ENCODE measurements around the gene IKZF3. TPM values are rescaled to one million over a fixed set of nuclear protein-coding genes. Genes with fewer than 3 reads are reported as not detected.

Gene IKZF3
- total and polyA plus RNA-seq, 7 donors: under 0.01 to 12.3 (median 0.36) TPM

GRCh38 chr17:39846205-39846604 is 17.9 kb downstream of the IKZF3 start:
- intact Hi-C loops (cut with DNase I): no loop called here
- 59 to 79% methylated on average over 4 of the region's 4 CpGs for WGBS, 2 donors
- peaks cover 0 to 41% (median 4%) of the 10 kb centered on the region in 3 donors for H3K27me3 ChIP-seq

GRCh38 chr17:39845052-39845846 is 18.9 kb downstream of the IKZF3 start:
- intact Hi-C loops (cut with DNase I): no loop called here
- no peak overlapping the region for H3K27ac ChIP-seq
- TF ChIP-seq EP300 (IDR thresholded peaks at IDR 0.05): no peak
- TF ChIP-seq POLR2A (IDR thresholded peaks at IDR 0.05): no peak
- no peak for TF ChIP-seq CTCF (IDR thresholded peaks at IDR 0.05)
- TF ChIP-seq POLR2AphosphoS5 (IDR thresholded peaks at IDR 0.05): no peak
- no peak for DNase-seq
- H3K36me3 ChIP-seq: no peaks in the 10 kb centered on the region
- H3K4me3 ChIP-seq: no peak overlapping the region
- H3K4me1 ChIP-seq: no peaks in the 10 kb centered on the region
- 49 to 75% methylated on average over 8 of the region's 8 CpGs for WGBS, 2 donors
- peaks cover 0 to 48% (median 4%) of the 10 kb centered on the region in 3 donors for H3K27me3 ChIP-seq
- H3K9me3 ChIP-seq: no peaks in the 10 kb centered on the region

More at GRCh38 chr17:39846205-39846604, 17.9 kb downstream of the IKZF3 start:
- Histone ChIP-seq H3K27ac (no peak overlapping the region), H3K36me3 (no peaks in the 10 kb centered on the region), H3K9me3 (no peaks in the 10 kb centered on the region), H3K4me1 (no peaks in the 10 kb centered on the region), H3K4me3 (no peak overlapping the region)
- no peak for TF ChIP-seq EP300 (IDR thresholded peaks at IDR 0.05)
- TF ChIP-seq POLR2A (IDR thresholded peaks at IDR 0.05): no peak
- TF ChIP-seq POLR2AphosphoS5 (IDR thresholded peaks at IDR 0.05): no peak
- TF ChIP-seq CTCF (IDR thresholded peaks at IDR 0.05): no peak
- no peak for DNase-seq

GRCh38 chr17:39841134-39841683 is 22.9 kb downstream of the IKZF3 start:
- 84 to 87% methylated on average over 2 of the region's 2 CpGs for WGBS, 2 donors
- TF ChIP-seq POLR2AphosphoS5 (IDR thresholded peaks at IDR 0.05): no peak
- no peak for TF ChIP-seq EP300 (IDR thresholded peaks at IDR 0.05)
- no peak for TF ChIP-seq CTCF (IDR thresholded peaks at IDR 0.05)
- no peak for TF ChIP-seq POLR2A (IDR thresholded peaks at IDR 0.05)
- H3K27me3 ChIP-seq: peaks cover 0 to 24% (median 0%) of the 10 kb centered on the region in 3 donors
- no peak for DNase-seq
- H3K36me3 ChIP-seq: no peaks in the 10 kb centered on the region
- H3K27ac ChIP-seq: no peak overlapping the region
- H3K4me3 ChIP-seq: no peak overlapping the region
- intact Hi-C loops (cut with DNase I): no loop called here
- no peaks in the 10 kb centered on the region for H3K4me1 ChIP-seq
- H3K9me3 ChIP-seq: peaks cover 0 to 10% (median 3%) of the 10 kb centered on the region in 4 donors

- intact Hi-C loops (cut with DNase I): no loop called here
- no peak for TF ChIP-seq EP300 (IDR thresholded peaks at IDR 0.05)
- no peak for TF ChIP-seq CTCF (IDR thresholded peaks at IDR 0.05)
- no peak for TF ChIP-seq POLR2AphosphoS5 (IDR thresholded peaks at IDR 0.05)
- no peak for TF ChIP-seq POLR2A (IDR thresholded peaks at IDR 0.05)
- no peaks in the 10 kb centered on the region for H3K36me3 ChIP-seq
- DNase-seq: no peak
- H3K4me1 ChIP-seq: no peaks in the 10 kb centered on the region
- WGBS, 2 donors: 80 to 88% methylated on average over 1 of the region's 1 CpG
- H3K9me3 ChIP-seq: peaks cover 0 to 10% (median 3%) of the 10 kb centered on the region in 4 donors
- no peak overlapping the region for H3K27ac ChIP-seq
- no peak overlapping the region for H3K4me3 ChIP-seq
- peaks cover 0 to 10% (median 0%) of the 10 kb centered on the region in 3 donors for H3K27me3 ChIP-seq
Measured at GRCh38 chr17:39838784-39839183, 25.3 kb downstream of the IKZF3 start.
